Neutrophil (primary cell): Measurements from ENCODE around the gene WNT5B.
A peak's percentile ranks its signal among the peaks of the same experiment; 100 is the strongest.

Source experiments
- H3K27ac ChIP-seq: fragments of 200-600 bp; sonication (generic); 2 replicates; pipeline ENCODE4 v1.5.1; 2016; ENCODE audit warnings: mild to moderate bottlenecking, moderate library complexity
- H3K27me3 ChIP-seq: fragments of 200-600 bp; sonication (generic); 2 replicates; pipeline ENCODE4 v1.6.0; 2016; ENCODE audit warnings: mild to moderate bottlenecking
- H3K36me3 ChIP-seq: fragments of 200-600 bp; sonication (generic); 2 replicates; pipeline ENCODE4 v1.5.1; 2017
- H3K4me1 ChIP-seq, 2 experiments: fragments of 200-600 bp in 1 of 2; sonication (generic) in 1 of 2; 1 replicate in 1 of 2; 2 replicates in 1 of 2; pipeline versions ENCODE4 v1.5.1 to v1.6.1; 2013 to 2016; ENCODE audit warnings: low read depth in 1 of 2, low read length in 1 of 2, mild to moderate bottlenecking in 1 of 2, moderate library complexity in 1 of 2; ENCODE audit not compliant: control insufficient read depth in 1 of 2, insufficient read depth in 1 of 2
- H3K4me3 ChIP-seq, 2 experiments: fragments of 200-600 bp in 1 of 2; sonication (generic) in 1 of 2; 1 replicate in 1 of 2; 2 replicates in 1 of 2; pipeline ENCODE4 v1.5.1; 2013 to 2016; ENCODE audit warnings: low read depth in 1 of 2, low read length in 1 of 2, mild to moderate bottlenecking in 1 of 2, moderate library complexity in 1 of 2
- H3K9me3 ChIP-seq: fragments of 200-600 bp; sonication (generic); 2 replicates; pipeline ENCODE4 v1.5.1; 2016
- TF ChIP-seq, protein P1 (sequence below): fragments of 200-600 bp; sonication (generic); IDR thresholded peaks from 2 replicates; pipeline ENCODE4 v1.5.1; 2016; ENCODE audit warnings: antibody characterized with exemption

The WNT5B gene

GRCh38 chr12:1622406-1622805 lies 6.6 kb upstream of the WNT5B start:
- H3K4me3 ChIP-seq = no peak overlapping the region
- no peaks in the 10 kb centered on the region for H3K9me3 ChIP-seq
- H3K36me3 ChIP-seq = peaks cover 9% of the 10 kb centered on the region
- H3K27me3 ChIP-seq = no peaks in the 10 kb centered on the region
- H3K4me1 ChIP-seq = peaks cover 31% of the 10 kb centered on the region in 2 experiments
- no peak overlapping the region for H3K27ac ChIP-seq
- TF ChIP-seq, protein P1, sequence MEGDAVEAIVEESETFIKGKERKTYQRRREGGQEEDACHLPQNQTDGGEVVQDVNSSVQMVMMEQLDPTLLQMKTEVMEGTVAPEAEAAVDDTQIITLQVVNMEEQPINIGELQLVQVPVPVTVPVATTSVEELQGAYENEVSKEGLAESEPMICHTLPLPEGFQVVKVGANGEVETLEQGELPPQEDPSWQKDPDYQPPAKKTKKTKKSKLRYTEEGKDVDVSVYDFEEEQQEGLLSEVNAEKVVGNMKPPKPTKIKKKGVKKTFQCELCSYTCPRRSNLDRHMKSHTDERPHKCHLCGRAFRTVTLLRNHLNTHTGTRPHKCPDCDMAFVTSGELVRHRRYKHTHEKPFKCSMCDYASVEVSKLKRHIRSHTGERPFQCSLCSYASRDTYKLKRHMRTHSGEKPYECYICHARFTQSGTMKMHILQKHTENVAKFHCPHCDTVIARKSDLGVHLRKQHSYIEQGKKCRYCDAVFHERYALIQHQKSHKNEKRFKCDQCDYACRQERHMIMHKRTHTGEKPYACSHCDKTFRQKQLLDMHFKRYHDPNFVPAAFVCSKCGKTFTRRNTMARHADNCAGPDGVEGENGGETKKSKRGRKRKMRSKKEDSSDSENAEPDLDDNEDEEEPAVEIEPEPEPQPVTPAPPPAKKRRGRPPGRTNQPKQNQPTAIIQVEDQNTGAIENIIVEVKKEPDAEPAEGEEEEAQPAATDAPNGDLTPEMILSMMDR = no peak

GRCh38 chr12:1629338-1630132 lies 504 bp downstream of the WNT5B start:
- Histone ChIP-seq H3K36me3 (peaks cover 9% of the 10 kb centered on the region), H3K4me3 (peak overlapping the region; percentile 62 to 73), H3K27ac (no peak overlapping the region), H3K27me3 (peaks cover 32% of the 10 kb centered on the region), H3K9me3 (no peaks in the 10 kb centered on the region), H3K4me1 (peaks cover 33 to 40% of the 10 kb centered on the region in 2 experiments)
- TF ChIP-seq, protein P1 = no peak

DNA sequence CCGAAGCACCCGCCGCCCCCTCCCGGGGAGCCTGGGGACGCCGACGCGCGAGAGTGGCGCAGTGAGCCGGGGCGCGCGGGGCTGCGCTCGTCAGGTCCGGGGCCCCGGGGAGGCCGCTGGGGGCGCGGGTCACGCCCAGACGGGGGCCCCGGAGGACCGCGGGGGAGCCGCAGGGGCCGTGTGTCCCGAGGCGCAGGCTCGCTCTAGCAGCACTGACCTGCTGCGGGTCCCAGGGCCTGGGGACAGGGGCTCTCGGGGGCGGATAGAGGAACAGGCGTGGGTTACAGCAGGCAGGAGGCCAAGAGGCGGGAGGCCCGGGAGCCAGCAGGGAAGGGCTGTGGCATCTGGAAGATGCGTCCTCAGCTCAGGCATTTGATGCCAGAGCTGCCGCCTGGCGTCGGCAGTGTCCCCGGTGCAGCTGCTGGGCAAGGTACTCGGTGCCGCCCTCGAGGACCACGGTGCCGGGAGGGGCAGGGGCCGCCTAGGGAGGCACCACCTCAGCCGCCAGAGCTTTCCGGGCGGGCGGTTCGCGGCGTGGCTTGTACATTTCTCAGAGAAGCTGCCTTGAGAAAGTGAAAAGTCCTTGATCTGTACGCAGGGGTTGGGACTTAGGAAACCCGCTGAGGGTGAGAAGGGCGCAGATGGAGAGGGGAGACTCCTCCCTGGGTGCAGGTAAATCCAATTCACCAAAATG lies 1.2 kb downstream of the WNT5B start:
- Histone ChIP-seq H3K4me1 (peaks cover 40 to 47% of the 10 kb centered on the region in 2 experiments), H3K9me3 (no peaks in the 10 kb centered on the region), H3K27ac (no peak overlapping the region), H3K27me3 (peaks cover 32% of the 10 kb centered on the region), H3K36me3 (peaks cover 9% of the 10 kb centered on the region), H3K4me3 (peak overlapping the region; percentile 62 to 73)
- TF ChIP-seq, protein P1 = peak; percentile 44

GRCh38 chr12:1630827-1631591 lies 2.0 kb downstream of the WNT5B start:
- H3K4me3 ChIP-seq = peak overlapping the region; percentile 62 to 73
- H3K4me1 ChIP-seq = peaks cover 47 to 54% of the 10 kb centered on the region in 2 experiments
- peaks cover 9% of the 10 kb centered on the region for H3K36me3 ChIP-seq
- H3K9me3 ChIP-seq = no peaks in the 10 kb centered on the region
- TF ChIP-seq, protein P1 = no peak
- H3K27me3 ChIP-seq = peaks cover 32% of the 10 kb centered on the region
- H3K27ac ChIP-seq = no peak overlapping the region

DNA sequence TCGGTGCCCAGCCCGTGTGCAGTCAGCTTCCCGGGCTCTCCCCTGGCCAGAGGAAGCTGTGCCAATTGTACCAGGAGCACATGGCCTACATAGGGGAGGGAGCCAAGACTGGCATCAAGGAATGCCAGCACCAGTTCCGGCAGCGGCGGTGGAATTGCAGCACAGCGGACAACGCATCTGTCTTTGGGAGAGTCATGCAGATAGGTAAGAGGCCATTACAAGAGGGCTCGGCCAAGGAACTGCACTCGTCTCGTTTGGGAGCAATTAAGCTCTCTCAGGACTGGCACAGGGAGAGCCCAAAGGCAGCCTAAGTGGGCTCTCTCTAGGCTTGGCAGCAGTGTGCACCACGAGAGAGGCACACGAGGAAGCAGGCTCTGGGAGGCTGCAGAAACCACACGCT lies 3.7 kb downstream of the WNT5B start:
- H3K27me3 ChIP-seq = peaks cover 32% of the 10 kb centered on the region
- TF ChIP-seq, protein P1 = no peak
- H3K9me3 ChIP-seq = no peaks in the 10 kb centered on the region
- no peak overlapping the region for H3K27ac ChIP-seq
- peaks cover 50 to 57% of the 10 kb centered on the region in 2 experiments for H3K4me1 ChIP-seq
- H3K36me3 ChIP-seq = no peaks in the 10 kb centered on the region
- H3K4me3 ChIP-seq = no peak overlapping the region
